PFSK-1 (cell line): ENCODE measurements around the gene CA7.

Experiments
- FOXP2 ChIP-seq: optimal IDR thresholded peaks from 2 replicates; pipeline ENCODE3; 2011; ENCODE audit warnings: borderline replicate concordance, control low read depth, inconsistent platforms; ENCODE audit not compliant: insufficient read depth; ENCODE audit errors: extremely low read length, extremely low read depth
- POLR2AphosphoS5 ChIP-seq: IDR thresholded peaks from 2 replicates; pipeline ENCODE4 v1.6.1; 2012; ENCODE audit warnings: low read depth, mild to moderate bottlenecking, control low read depth, low read length, moderate library complexity
- SIN3A ChIP-seq: IDR thresholded peaks from 2 replicates; pipeline ENCODE4 v1.6.1; 2012; ENCODE audit warnings: mild to moderate bottlenecking, low read length, moderate library complexity, borderline replicate concordance; ENCODE audit not compliant: insufficient read depth
- TAF1 ChIP-seq: IDR thresholded peaks from 2 replicates; pipeline ENCODE4 v1.6.1; 2012; ENCODE audit warnings: low read length, control low read depth, borderline replicate concordance; ENCODE audit not compliant: insufficient read depth
- TF ChIP-seq, protein P1 (sequence below), 2 experiments: IDR thresholded peaks; 2 replicates each; pipeline versions ENCODE4 v1.6.1 to v1.8.0; 2011 to 2012; ENCODE audit warnings: low read depth in 2 of 2, low read length in 2 of 2, control low read depth in 1 of 2, inconsistent platforms in 1 of 2, mild to moderate bottlenecking in 1 of 2, moderate library complexity in 1 of 2; ENCODE audit not compliant: insufficient read depth in 1 of 2

CA7 gene

DNA sequence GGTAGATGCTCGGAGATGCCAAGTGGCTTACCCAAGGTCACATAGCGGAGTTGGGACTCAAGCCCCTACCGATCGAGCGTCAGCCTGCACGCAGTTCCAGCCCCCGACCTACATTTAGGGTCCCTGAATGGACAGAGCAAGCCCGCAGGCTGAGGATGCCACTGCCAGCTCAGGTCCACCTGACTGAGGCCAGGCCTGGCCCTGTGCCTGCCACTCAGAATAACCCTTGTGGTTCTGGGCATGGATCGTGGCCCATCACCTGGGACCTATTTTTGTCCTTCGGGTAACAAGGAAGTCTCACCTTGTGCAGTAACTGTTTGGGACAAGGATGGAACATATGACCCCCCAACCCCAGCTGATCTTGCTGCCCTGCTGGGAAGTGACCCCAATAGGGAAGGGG lies 57.4 kb downstream of the CA7 start:
- TF ChIP-seq SIN3A = no peak
- TF ChIP-seq, protein P1, sequence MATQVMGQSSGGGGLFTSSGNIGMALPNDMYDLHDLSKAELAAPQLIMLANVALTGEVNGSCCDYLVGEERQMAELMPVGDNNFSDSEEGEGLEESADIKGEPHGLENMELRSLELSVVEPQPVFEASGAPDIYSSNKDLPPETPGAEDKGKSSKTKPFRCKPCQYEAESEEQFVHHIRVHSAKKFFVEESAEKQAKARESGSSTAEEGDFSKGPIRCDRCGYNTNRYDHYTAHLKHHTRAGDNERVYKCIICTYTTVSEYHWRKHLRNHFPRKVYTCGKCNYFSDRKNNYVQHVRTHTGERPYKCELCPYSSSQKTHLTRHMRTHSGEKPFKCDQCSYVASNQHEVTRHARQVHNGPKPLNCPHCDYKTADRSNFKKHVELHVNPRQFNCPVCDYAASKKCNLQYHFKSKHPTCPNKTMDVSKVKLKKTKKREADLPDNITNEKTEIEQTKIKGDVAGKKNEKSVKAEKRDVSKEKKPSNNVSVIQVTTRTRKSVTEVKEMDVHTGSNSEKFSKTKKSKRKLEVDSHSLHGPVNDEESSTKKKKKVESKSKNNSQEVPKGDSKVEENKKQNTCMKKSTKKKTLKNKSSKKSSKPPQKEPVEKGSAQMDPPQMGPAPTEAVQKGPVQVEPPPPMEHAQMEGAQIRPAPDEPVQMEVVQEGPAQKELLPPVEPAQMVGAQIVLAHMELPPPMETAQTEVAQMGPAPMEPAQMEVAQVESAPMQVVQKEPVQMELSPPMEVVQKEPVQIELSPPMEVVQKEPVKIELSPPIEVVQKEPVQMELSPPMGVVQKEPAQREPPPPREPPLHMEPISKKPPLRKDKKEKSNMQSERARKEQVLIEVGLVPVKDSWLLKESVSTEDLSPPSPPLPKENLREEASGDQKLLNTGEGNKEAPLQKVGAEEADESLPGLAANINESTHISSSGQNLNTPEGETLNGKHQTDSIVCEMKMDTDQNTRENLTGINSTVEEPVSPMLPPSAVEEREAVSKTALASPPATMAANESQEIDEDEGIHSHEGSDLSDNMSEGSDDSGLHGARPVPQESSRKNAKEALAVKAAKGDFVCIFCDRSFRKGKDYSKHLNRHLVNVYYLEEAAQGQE (IDR thresholded peaks at IDR 0.05; ENCODE audit: insufficient read depth in 1 of 2, low read depth in 2 of 2, low read length in 2 of 2) = no peak
- TF ChIP-seq TAF1 = no peak

DNA sequence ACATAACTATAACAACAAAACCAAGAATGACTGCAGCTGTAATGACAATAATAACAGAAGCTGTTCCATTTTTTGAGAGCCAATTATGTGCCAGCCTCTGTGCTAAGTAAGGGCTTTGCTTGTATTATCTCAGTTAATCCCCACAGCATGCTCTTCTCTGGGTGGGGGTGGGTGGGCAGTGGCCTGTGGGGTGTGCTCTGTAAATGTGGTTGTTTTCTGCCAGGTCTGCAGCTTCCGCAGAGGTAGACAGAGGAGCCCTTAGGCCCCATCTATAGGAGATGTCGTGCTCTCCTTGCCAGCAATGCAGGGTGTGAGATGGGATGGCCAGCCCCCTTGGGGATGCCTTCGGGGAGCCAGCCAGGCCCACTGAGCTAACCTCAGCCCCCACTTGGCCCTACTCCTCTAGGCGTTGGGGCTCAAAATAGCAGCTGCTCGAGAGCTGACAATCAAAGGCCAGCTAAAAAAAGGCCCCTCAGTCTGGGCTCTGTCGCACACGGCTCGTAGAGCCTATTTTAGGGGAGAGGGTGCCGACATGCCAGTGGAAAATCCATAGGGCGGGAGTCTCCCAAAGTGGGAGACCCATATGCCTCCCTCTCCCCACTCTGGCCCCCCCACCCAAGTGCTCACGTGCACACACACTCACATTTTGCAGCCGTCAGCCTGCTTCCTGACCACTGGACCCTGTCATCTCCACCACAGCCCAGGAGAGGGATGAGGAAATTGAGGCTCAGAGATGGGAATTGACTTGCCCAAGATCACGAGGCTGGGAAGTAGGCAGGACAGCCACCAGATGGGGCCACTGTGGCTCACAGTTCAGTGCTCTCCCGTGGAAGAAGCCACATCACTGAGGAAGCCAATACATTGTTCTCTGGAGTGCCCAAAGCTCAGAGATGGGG lies 58.7 kb downstream of the CA7 start:
- no peak for TF ChIP-seq FOXP2
- TF ChIP-seq SIN3A = no peak
- TF ChIP-seq TAF1 = no peak
- TF ChIP-seq, protein P1 (IDR thresholded peaks at IDR 0.05; ENCODE audit: insufficient read depth in 1 of 2, low read depth in 2 of 2, low read length in 2 of 2) = no peak
- TF ChIP-seq POLR2AphosphoS5 = no peak
